Measurements from ENCODE around the gene APAF1. TPM values are rescaled to one million over a fixed set of nuclear protein-coding genes. Genes with fewer than 3 reads are reported as not detected.

APAF1 gene
- total and polyA plus RNA-seq, 2 donors (not counting 3 experiments of a cell fraction or from before 2014, with no cell fraction given): 7.2 to 35.2 TPM

- Histone ChIP-seq H3K4me1 (ENCODE audit: control insufficient read depth, extremely low read depth, insufficient read depth, low read length) (no peaks in the 10 kb centered on the region), H3K4me2 (ENCODE audit: insufficient read depth, low read length) (no peak overlapping the region), H3K27ac (ENCODE audit: insufficient read depth, low read depth, low read length) (no peak overlapping the region), H3K36me3 (ENCODE audit: control insufficient read depth in 2 of 2, extremely low read depth in 1 of 2, insufficient read depth in 2 of 2, low read length in 2 of 2) (peaks cover 10 to 15% of the 10 kb centered on the region in 2 experiments), H3K9me1 (replicated peaks; ENCODE audit: control insufficient read depth, extremely low read depth, insufficient read depth, low read length) (no peaks in the 10 kb centered on the region), H3K9me3 (replicated peaks; ENCODE audit: control insufficient read depth, insufficient read depth, low read length) (no peaks in the 10 kb centered on the region), H3K27me3 (ENCODE audit: control insufficient read depth in 2 of 2, insufficient read depth in 2 of 2, low read length in 2 of 2) (no peaks in the 10 kb centered on the region), H3K79me2 (ENCODE audit: control insufficient read depth, insufficient read depth, low read length) (no peaks in the 10 kb centered on the region), H4K20me1 (replicated peaks; ENCODE audit: control insufficient read depth, extremely low read depth, insufficient read depth, low read length) (no peaks in the 10 kb centered on the region), H3K9ac (replicated peaks; ENCODE audit: extremely low read depth, insufficient read depth, low read length) (no peak overlapping the region), H2AFZ (ENCODE audit: low read depth, low read length) (no peak overlapping the region), H3K4me3 (replicated peaks in 1 of 3; ENCODE audit: insufficient read depth in 1 of 3, low read depth in 1 of 3, low read length in 3 of 3) (no peak overlapping the region)
- ChIA-PET POLR2A (no interaction called here), CTCF (no interaction called here)
- FAIRE-seq: no peak
- BruUV-seq (replicated peaks): no TSS peak
- TF ChIP-seq, protein P1, sequence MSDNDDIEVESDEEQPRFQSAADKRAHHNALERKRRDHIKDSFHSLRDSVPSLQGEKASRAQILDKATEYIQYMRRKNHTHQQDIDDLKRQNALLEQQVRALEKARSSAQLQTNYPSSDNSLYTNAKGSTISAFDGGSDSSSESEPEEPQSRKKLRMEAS (IDR thresholded peaks at IDR 0.05; ENCODE audit: insufficient read depth, insufficient read length): no peak
- TF ChIP-seq JUN (IDR thresholded peaks at IDR 0.05; ENCODE audit: borderline replicate concordance, insufficient read depth, insufficient read length, low read depth) (no peak), POLR2AphosphoS5 (IDR thresholded peaks at IDR 0.05; ENCODE audit: insufficient read depth, low read depth, low read length) (no peak), GATA2 (IDR thresholded peaks at IDR 0.05; ENCODE audit: insufficient read depth, insufficient read length, low read depth, low read length) (no peak), POLR2A (IDR thresholded peaks at IDR 0.05; ENCODE audit: low read depth, low read length) (no peak), FOS (IDR thresholded peaks at IDR 0.05; ENCODE audit: borderline replicate concordance, insufficient read depth, low read length) (no peak), EZH2 (IDR thresholded peaks at IDR 0.05; ENCODE audit: borderline replicate concordance, low read depth, low read length, severe bottlenecking) (no peak), MYC (IDR thresholded peaks at IDR 0.05; ENCODE audit: low read depth, low read length) (no peak), CTCF (IDR thresholded peaks at IDR 0.05; ENCODE audit: extremely low read depth in 1 of 2, insufficient read depth in 1 of 2, low read depth in 1 of 2, low read length in 2 of 2) (no peak)
- intact Hi-C loops (cut with micrococcal nuclease): no loop called here
- dilution Hi-C loops (cut with MboI; ENCODE audit: extremely low pct_ligation_motif_present, low sequenced_read_pairs): no loop called here
- no peak for DNase-seq (ENCODE audit: low read depth, low spot score)
Observed at GRCh38 chr12:98709022-98709421, 63.9 kb downstream of the APAF1 start.
